Stimulated activated CD8-positive, alpha-beta memory T cell treated with anti-CD3 and anti-CD28 coated beads, Interleukin-7, amount 100 ng/mL, for 24 hours (primary cell): Measurements from ENCODE around the gene HSD3B7.

Experiments used
- DNase-seq: peaks from one replicate; pipeline ENCODE4 v3.0.0-alpha.2; 2020; ENCODE audit warnings: low read depth

Gene HSD3B7

GRCh38 chr16:30982548-30983288 lies 2.3 kb upstream of the HSD3B7 start:
- DNase-seq, result no peak

- no peak for DNase-seq
Measured at GRCh38 chr16:30983289-30983889, 1.6 kb upstream of the HSD3B7 start.

DNA sequence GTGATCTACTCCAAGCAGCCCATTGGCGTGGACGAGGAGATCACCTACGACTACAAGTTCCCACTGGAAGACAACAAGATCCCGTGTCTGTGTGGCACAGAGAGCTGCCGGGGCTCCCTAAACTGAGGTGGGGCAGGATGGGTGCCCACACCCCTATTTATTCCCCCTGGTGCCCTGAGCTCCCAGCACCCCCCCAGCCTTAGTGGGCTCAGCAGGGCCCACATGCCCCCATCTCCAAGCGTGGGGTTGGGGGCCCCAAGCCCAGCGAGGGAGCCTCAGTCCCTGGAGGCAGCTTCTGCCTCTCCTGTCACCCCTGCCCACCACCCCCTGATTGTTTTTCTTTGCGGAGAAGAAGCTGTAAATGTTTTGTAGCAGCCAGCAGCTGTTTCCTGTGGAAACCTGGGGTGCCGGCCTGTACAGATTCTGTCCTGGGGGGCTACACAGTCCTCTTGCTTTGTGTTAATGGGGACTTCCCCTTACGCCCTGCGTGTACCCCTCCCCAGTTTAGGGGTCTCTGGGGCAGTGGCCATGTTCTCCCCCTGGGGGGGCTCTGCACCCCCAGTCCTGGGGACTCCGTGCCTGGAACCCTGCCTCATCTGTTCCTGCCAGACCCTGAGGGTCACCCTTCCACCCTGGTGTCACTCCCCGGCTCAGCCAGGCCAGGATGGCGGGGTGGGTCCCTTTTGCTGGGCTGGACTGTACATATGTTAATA lies 953 bp upstream of the HSD3B7 start:
- no peak for DNase-seq

GRCh38 chr16:30985401-30986128 lies 558 bp downstream of the HSD3B7 start:
- no peak for DNase-seq

- no peak for DNase-seq
Measured at GRCh38 chr16:30986129-30986991, 1.4 kb downstream of the HSD3B7 start.

DNA sequence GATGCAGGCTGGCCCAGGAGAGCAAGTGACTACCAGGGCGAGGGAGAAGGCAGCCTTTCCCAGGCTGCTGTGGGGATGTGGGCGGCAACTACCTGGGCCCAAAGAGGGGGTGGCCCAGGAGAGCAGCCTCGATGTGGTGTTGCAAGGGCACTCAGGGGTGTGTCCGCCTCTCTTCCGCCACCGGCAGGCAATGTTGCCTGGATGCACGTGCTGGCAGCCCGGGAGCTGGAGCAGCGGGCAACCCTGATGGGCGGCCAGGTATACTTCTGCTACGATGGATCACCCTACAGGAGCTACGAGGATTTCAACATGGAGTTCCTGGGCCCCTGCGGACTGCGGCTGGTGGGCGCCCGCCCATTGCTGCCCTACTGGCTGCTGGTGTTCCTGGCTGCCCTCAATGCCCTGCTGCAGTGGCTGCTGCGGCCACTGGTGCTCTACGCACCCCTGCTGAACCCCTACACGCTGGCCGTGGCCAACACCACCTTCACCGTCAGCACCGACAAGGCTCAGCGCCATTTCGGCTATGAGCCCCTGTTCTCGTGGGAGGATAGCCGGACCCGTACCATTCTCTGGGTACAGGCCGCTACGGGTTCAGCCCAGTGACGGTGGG lies 2.7 kb downstream of the HSD3B7 start:
- no peak for DNase-seq

DNA sequence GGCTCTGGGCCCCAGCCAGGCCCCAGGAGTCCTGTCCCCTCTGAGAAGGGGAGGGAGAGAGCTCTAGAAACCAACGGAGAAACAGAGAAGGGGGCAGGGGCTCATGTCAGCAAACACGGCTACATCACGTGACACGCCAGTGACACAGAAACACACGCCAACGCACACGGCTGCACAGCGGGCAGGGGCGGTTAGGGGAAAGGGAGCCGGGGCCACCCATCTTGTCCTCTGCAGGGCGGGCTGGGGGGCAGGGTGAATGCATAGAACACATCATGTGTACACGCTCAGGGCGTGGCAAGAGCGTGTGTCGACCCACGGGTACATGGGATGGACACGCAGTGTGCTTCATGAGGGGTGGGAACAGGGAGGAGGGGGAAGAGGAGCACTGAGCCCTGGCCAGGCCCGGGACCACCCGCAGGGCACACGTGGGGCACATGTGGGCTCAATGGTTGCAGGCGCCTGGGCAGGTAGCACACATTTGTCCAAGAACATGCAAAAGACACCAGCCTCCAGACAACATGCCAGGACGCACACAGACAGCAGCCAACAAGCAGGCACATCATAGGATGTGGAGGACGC lies 4.6 kb downstream of the HSD3B7 start:
- no peak for DNase-seq

GRCh38 chr16:30990105-30990504 lies 5.1 kb downstream of the HSD3B7 start:
- DNase-seq, result no peak

GRCh38 chr16:30991052-30991451 lies 6.0 kb downstream of the HSD3B7 start:
- DNase-seq, result no peak

- no peak for DNase-seq
Measured at GRCh38 chr16:30992276-30992780, 7.3 kb downstream of the HSD3B7 start.

GRCh38 chr16:30992931-30993816 lies 8.2 kb downstream of the HSD3B7 start:
- DNase-seq, result no peak

DNA sequence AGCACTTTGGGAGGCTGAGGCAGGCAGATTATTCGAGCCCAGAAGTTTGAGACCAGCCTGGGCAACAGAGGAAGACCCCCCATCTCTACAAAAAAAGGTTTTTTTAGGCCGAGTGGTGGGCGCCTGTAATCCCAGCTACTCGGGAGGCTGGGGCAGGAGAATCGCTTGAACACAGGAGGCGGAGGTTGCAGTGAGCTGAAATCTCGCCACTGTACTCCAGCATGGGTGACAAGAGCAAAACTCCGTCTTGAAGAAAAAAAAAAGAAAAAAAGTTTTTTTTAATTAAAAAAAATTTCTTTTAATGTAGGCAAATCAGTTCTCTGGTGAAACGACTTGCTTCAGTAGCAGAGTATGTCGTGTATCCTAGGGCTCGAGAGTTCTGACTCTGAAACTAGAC lies 10.9 kb downstream of the HSD3B7 start:
- DNase-seq, result no peak

DNA sequence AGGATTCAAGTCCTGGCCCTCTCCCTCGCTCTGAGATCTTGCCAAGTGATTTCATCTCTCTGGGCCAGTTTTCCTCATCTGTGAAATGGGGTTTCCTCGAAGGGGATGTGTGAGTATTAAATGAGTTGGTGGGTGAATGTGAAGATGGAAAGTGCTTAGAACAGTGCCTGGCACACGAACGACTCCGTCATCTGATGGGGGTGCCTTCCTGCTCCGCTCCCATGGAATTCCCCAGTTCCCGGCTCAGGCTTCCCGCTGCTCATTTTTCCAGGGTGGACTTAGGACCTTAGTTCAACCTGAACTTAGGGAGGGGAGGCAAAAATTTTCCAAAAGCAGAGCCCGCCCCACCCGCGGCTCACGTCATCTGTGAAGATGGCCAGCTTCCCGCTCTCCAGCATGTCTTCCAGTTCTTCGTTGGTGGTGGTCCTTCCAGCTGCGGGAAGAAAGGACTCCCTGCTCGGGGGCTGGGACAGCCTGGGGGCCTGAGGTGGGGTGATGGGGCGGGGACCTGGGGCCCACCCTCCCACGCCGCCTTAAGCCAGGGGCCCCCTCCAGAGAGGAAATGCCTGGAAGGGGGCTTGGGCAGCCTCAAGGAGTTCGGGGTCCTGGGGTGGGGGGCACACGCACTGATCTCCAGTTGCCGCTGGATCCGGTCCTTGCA lies 11.4 kb downstream of the HSD3B7 start:
- DNase-seq, result no peak

GRCh38 chr16:30996985-30997724 lies 12.1 kb downstream of the HSD3B7 start:
- peak; percentile 68 for DNase-seq

DNA sequence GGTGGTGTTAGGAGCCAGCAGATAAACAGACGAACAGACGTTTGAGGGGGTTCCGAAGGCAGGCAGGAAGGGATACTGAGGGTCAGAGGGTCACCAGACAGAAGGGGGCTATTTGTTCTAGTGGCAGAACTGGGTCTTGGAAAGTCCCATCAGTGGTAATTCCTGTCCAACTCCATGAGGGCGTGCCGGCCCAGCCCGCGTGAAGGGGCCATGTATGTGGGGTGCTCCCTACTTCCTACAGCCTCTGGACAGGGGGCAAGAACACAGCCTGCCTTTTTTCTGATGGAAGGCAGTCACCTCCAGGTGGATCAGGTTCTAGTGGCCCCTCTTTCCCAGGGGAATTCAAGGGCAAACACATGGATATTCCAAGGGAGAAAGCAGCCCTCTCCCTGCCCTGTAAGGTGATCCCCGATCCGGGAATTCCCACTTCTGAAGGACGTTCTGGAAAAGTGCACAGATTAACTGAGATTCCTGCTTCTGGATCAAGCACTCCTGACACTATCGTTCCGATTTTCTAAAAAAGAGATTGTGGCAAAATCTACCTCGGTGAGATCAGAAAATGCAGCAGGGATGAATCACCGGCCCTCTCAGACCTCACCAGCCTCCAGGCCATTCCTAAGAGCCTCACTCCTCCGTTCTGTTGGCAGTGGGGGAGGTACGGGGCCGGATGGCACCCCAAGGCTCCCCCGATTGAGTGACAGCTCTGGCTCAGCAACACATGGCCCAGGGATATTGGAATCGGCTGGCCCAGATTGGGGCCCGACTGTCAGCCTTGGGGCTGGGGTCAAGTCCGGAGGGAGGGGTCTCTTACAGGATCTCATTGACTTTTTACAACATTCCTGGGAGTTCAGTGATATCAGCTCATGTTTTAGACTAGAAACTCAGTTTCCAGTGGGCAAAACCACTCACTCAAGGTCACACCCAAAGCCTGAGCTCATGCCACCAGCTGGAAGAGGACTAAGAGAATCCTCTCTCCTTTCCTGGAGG lies 13.0 kb downstream of the HSD3B7 start:
- DNase-seq, result no peak

- no peak for DNase-seq
Measured at GRCh38 chr16:30998852-30999761, 14.1 kb downstream of the HSD3B7 start.
